Thyroid gland (tissue), 4 donors: ENCODE data around the gene PRRT3.

Experiments
- CTCF ChIP-seq, 6 experiments: fragments of 200-600 bp in 3 of 6; fragments of 450-650 bp in 3 of 6; sonication (generic) in 3 of 6; IDR thresholded peaks; one replicate each; pipeline ENCODE4 v1.5.1; 2016 to 2019; ENCODE audit warnings: antibody characterized with exemption in 6 of 6, mild to moderate bottlenecking in 2 of 6, inconsistent platforms in 1 of 6, moderate library complexity in 1 of 6
- POLR2A ChIP-seq, 2 donors: fragments of 450-650 bp; IDR thresholded peaks; one replicate each; pipeline ENCODE4 v1.6.1; 2017; ENCODE audit warnings: antibody characterized with exemption in 2 of 2, mild to moderate bottlenecking in 2 of 2, moderate library complexity in 1 of 2

- TF ChIP-seq CTCF (IDR thresholded peaks at IDR 0.05): no peak
- no peak for TF ChIP-seq POLR2A (IDR thresholded peaks at IDR 0.05)
Observed at GRCh38 chr3:9901967-9902366, 50.2 kb downstream of the PRRT3 start.
